Psoas muscle (tissue), 8 donors: ENCODE measurements around the gene OSBPL1A. TPM values are rescaled to one million over a fixed set of nuclear protein-coding genes. Genes with fewer than 3 reads are reported as not detected.
A peak's percentile ranks its signal among the peaks of the same experiment; 100 is the strongest.

ENCODE experiments used
- ATAC-seq, 4 donors: fragments of 200-7000 bp; cut with Tn5 transposase; one replicate each; pipeline ENCODE4 v1.9.1; 2020; ENCODE audit warnings: moderate library complexity in 3 of 4, mild to moderate bottlenecking in 2 of 4
- DNase-seq, 2 donors: peaks; one replicate each; pipeline ENCODE4 v3.0.0-alpha.2; 2020
- H3K27ac ChIP-seq: fragments of 200-600 bp; one replicate; pipeline ENCODE4 v1.8.0; 2022
- H3K27me3 ChIP-seq, 3 donors: fragments of 200-600 bp in 1 of 3; one replicate each; pipeline versions ENCODE4 v1.6.1 to v1.8.0; 2013 to 2022; ENCODE audit warnings: low read length in 2 of 3, mild to moderate bottlenecking in 2 of 3, moderate library complexity in 1 of 3; ENCODE audit not compliant: insufficient read depth in 3 of 3
- H3K36me3 ChIP-seq, 2 donors: fragments of 200-600 bp in 1 of 2; one replicate each; pipeline versions ENCODE4 v1.6.1 to v1.8.0; 2013 to 2022; ENCODE audit warnings: low read depth in 1 of 2, mild to moderate bottlenecking in 1 of 2, moderate library complexity in 1 of 2; ENCODE audit not compliant: insufficient read depth in 1 of 2
- H3K4me1 ChIP-seq: fragments of 200-600 bp; one replicate; pipeline ENCODE4 v1.8.0; 2022
- H3K4me3 ChIP-seq: fragments of 200-600 bp; one replicate; pipeline ENCODE4 v1.8.0; 2022; ENCODE audit warnings: mild to moderate bottlenecking
- H3K9me3 ChIP-seq: fragments of 200-600 bp; one replicate; pipeline ENCODE4 v1.8.0; 2022
- CTCF ChIP-seq: fragments of 200-600 bp; IDR thresholded peaks from one replicate; pipeline ENCODE4 v1.8.0; 2022; ENCODE audit warnings: antibody characterized with exemption
- WGBS, 3 donors: extraction: QIAGEN DNeasy Blood & Tissue Kit; methylation state at CpG; one replicate each; pipeline versions ENCODE4 v1.1.6 to v1.1.7; 2013; 5-methylcytosine and 5-hydroxymethylcytosine counted together
- intact Hi-C, 2 donors: fragments of 100-400 bp; cut with DNase I; formaldehyde crosslinking; loops; one replicate each; pipeline versions ENCODE4 v1.11.0 to v1.14.2; 2022
- polyA plus RNA-seq, 3 donors: library from polyadenylated mRNA; stranded (reverse); fragments of 200-250 nt; gene quantifications; one replicate each; pipeline ENCODE4 v1.2.3, GENCODE V29; 2013
- total RNA-seq, 4 donors: library from RNA; stranded (reverse); fragmentation: NEBNext Ultra II Directional in 2 of 4; extraction: Animal tissue kit (Norgen Biotek cat#: 25700) in 2 of 4; gene quantifications; one replicate each; pipeline versions ENCODE4 v1.2.1 to v1.2.4, GENCODE V29; 2021 to 2023
- donor health status: healthy with polysubstance abuse.
- donor health status: DM: no; HTN: no; CAD: no; lungs with moderate emphysema.
- donor health status: Bipolar disorder and iron deficiency.
- donor health status: healthy.
- donor health status: DM: yes; HTN: yes; CAD: no.
- donor health status: DM: no; HTN: no; CAD: no.
- donor health status: DM: no; HTN: no; CAD: no.
- donor health status: DM: yes; HTN: yes; CAD: no.

The OSBPL1A gene
- total and polyA plus RNA-seq, 7 donors: 13.7 to 87.8 (median 65.8) TPM

- intact Hi-C loops: no loop called here
- H3K27me3 ChIP-seq: no peaks in the 10 kb centered on the region
- no peak overlapping the region for H3K27ac ChIP-seq
Observed at GRCh38 chr18:24118750-24119577, 278.7 kb downstream of the OSBPL1A start.

DNA sequence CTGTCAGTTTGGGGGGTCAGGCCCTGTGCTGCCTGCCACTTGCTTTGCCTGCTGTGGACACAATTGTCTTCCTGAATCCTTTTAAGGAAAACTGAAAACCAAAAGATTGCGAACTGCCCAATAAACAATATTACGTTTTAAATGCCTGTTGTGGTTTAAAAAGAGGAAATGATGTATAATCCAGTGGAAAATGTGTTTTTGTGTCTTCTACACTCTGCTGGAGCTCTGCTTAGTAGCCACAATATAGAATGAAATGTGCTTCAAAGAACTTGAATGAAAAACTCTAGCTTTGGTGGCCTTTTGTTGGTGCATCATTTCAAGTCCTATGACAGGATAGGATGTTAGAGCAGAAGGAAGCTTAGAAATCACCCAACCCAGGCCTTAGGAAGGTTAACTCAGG, 282.0 kb downstream of the OSBPL1A start:
- intact Hi-C loops: no loop called here
- Histone ChIP-seq H3K4me3 (no peak overlapping the region), H3K36me3 (no peaks in the 10 kb centered on the region), H3K27ac (no peak overlapping the region), H3K27me3 (no peaks in the 10 kb centered on the region), H3K9me3 (no peaks in the 10 kb centered on the region), H3K4me1 (no peaks in the 10 kb centered on the region)
- ATAC-seq (no peak), DNase-seq (no peak)
- 78 to 82% (median 81%) methylated on average over 2 of the region's 2 CpGs for WGBS, 3 donors
- no peak for TF ChIP-seq CTCF

More at GRCh38 chr18:24118750-24119577, 278.7 kb downstream of the OSBPL1A start:
- ATAC-seq (peak; percentile 46 to 87 (median 80)), DNase-seq (peak; percentile 61 to 70)
- Histone ChIP-seq H3K36me3 (no peaks in the 10 kb centered on the region), H3K4me1 (no peaks in the 10 kb centered on the region), H3K4me3 (no peak overlapping the region), H3K9me3 (no peaks in the 10 kb centered on the region)
- 48 to 62% (median 61%) methylated on average over 8 of the region's 8 CpGs for WGBS, 3 donors
- peak; percentile 94 for TF ChIP-seq CTCF

GRCh38 chr18:24114924-24115549, 282.6 kb downstream of the OSBPL1A start:
- DNase-seq (no peak), ATAC-seq (no peak)
- Histone ChIP-seq H3K4me3 (no peak overlapping the region), H3K9me3 (no peaks in the 10 kb centered on the region), H3K36me3 (no peaks in the 10 kb centered on the region), H3K27me3 (no peaks in the 10 kb centered on the region), H3K4me1 (no peaks in the 10 kb centered on the region), H3K27ac (no peak overlapping the region)
- 67 to 77% (median 70%) methylated on average over 4 of the region's 4 CpGs for WGBS, 3 donors
- intact Hi-C loops: no loop called here
- TF ChIP-seq CTCF: no peak

- no peak overlapping the region for H3K4me3 ChIP-seq
- H3K27ac ChIP-seq: no peak overlapping the region
- ATAC-seq: no peak
- DNase-seq: no peak
- intact Hi-C loops: no loop called here
- H3K36me3 ChIP-seq: no peaks in the 10 kb centered on the region
- no peaks in the 10 kb centered on the region for H3K9me3 ChIP-seq
- 84 to 86% (median 85%) methylated on average over 15 of the region's 15 CpGs for WGBS, 3 donors
- no peaks in the 10 kb centered on the region for H3K4me1 ChIP-seq
- TF ChIP-seq CTCF: no peak
- H3K27me3 ChIP-seq: no peaks in the 10 kb centered on the region
Observed at GRCh38 chr18:24112874-24113615, 284.6 kb downstream of the OSBPL1A start.
